Activated naive CD4-positive, alpha-beta T cell treated with anti-CD3 and anti-CD28 coated beads, Interleukin-2, amount 50 U/mL, for 24 hours (primary cell): ENCODE measurements around the gene CACNA2D4.

Source experiments
- H3K27ac Mint-ChIP-seq: one replicate; pipeline ENCODE4 v1.8.0; 2021; ENCODE audit warnings: mild to moderate bottlenecking, mixed read lengths
- H3K27me3 Mint-ChIP-seq: one replicate; pipeline ENCODE4 v1.8.0; 2021; ENCODE audit warnings: mixed read lengths
- H3K36me3 Mint-ChIP-seq: one replicate; pipeline ENCODE4 v1.8.0; 2021; ENCODE audit warnings: mixed read lengths
- H3K4me1 Mint-ChIP-seq: one replicate; pipeline ENCODE4 v1.8.0; 2021; ENCODE audit warnings: mixed read lengths
- H3K4me3 Mint-ChIP-seq: one replicate; pipeline ENCODE4 v1.8.0; 2021; ENCODE audit warnings: mild to moderate bottlenecking, mixed read lengths
- H3K9me3 Mint-ChIP-seq: one replicate; pipeline ENCODE4 v1.8.0; 2021; ENCODE audit warnings: mixed read lengths

Gene CACNA2D4

DNA sequence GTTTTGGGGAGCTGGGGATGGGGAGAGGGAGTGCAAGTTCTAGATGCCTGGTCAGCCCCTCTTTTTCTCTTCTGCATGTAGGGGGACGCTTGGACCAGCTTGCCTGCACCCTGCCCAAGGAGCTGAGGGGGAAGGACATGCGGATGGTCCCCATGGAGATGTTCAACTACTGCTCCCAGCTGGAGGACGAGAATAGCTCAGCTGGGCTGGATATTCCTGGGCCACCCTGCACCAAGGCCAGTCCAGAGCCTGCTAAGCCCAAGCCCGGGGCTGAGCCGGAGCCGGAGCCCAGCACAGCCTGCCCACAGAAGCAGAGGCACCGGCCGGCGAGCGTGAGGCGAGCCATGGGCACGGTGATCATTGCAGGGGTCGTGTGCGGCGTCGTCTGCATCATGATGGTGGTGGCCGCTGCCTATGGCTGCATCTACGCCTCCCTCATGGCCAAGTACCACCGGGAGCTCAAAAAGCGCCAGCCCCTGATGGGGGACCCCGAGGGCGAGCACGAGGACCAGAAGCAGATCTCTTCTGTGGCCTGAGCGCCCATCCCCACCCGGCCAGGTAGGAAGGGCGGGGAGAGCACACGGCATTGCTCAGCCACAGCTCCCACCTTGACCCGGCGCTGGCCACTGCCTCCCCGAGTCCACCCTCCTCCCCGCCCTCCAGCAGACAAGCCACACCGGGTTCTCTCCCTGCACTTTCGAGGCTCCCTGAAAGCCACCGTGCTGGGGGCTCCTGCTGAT lies 84.1 kb downstream of the CACNA2D4 start:
- H3K9me3 Mint-ChIP-seq: no peaks in the 10 kb centered on the region
- H3K27ac Mint-ChIP-seq: no peak overlapping the region
- no peaks in the 10 kb centered on the region for H3K36me3 Mint-ChIP-seq
- no peak overlapping the region for H3K4me3 Mint-ChIP-seq
- H3K27me3 Mint-ChIP-seq: peaks cover 13% of the 10 kb centered on the region
- no peaks in the 10 kb centered on the region for H3K4me1 Mint-ChIP-seq

DNA sequence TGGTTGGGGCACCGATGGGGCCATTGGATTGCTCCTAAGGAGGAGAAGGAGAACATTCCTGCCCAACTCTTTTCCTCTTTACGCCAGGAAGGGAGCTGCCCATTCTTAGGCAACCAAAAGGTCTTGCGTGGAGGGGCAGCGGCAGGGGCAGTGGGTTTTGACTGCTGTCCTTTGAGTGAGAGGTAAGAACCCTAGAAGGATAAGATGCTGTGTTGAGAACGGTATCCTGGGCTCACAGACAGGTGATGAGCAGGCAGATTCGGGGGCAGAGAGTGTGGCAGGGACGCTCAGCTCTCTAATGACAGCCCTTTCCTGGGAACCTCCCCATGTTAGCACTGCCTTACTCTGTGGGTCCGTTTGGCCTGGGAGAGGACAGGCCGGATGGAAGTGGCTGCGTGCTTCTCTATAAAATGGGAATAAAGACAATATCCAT lies 84.8 kb downstream of the CACNA2D4 start:
- no peak overlapping the region for H3K27ac Mint-ChIP-seq

DNA sequence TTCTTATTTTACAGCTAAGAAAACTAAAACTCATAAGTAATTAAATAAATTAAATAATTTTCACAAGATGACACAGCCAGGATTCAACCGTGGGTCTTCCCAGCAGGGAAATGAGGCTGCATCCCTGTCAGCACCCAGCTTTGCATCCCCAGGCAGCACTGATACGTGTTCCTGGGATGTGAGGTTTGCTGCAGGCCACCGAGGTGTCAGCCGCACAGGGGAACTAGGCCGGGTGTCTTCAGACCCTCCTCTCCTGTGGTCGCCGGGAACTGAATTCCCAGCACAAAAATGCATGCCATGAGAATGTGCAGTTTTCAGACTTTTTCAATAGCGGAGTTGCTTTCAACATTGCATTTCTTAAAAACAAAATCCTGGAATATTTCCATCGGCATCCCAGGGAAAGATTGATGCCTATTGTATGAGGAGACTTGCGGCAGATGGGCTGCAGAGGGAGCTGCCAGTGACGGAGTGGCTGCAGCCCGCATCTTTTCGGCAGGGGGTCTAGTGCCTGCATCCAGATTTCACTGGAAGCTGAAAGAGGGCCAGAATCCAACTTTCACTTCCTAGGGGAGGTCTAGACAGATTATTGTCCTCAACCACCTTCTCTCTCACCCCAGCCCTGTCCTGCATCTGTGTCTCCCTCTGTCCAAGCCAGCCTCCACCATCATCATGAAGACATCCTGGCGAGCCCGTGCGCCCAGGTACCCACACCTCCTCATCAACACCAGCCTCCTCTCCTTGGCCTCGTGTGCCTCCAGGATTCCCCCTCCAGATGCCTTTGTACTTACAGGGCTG lies 85.5 kb downstream of the CACNA2D4 start:
- H3K9me3 Mint-ChIP-seq: no peaks in the 10 kb centered on the region
- H3K36me3 Mint-ChIP-seq: no peaks in the 10 kb centered on the region
- no peak overlapping the region for H3K4me3 Mint-ChIP-seq
- H3K27ac Mint-ChIP-seq: no peak overlapping the region
- peaks cover 13% of the 10 kb centered on the region for H3K27me3 Mint-ChIP-seq
- no peaks in the 10 kb centered on the region for H3K4me1 Mint-ChIP-seq

More for the DNA sequence above, 84.8 kb downstream of the CACNA2D4 start:
- no peaks in the 10 kb centered on the region for H3K9me3 Mint-ChIP-seq
- H3K4me1 Mint-ChIP-seq: no peaks in the 10 kb centered on the region
- H3K27me3 Mint-ChIP-seq: peaks cover 13% of the 10 kb centered on the region
- no peaks in the 10 kb centered on the region for H3K36me3 Mint-ChIP-seq
- H3K4me3 Mint-ChIP-seq: no peak overlapping the region

DNA sequence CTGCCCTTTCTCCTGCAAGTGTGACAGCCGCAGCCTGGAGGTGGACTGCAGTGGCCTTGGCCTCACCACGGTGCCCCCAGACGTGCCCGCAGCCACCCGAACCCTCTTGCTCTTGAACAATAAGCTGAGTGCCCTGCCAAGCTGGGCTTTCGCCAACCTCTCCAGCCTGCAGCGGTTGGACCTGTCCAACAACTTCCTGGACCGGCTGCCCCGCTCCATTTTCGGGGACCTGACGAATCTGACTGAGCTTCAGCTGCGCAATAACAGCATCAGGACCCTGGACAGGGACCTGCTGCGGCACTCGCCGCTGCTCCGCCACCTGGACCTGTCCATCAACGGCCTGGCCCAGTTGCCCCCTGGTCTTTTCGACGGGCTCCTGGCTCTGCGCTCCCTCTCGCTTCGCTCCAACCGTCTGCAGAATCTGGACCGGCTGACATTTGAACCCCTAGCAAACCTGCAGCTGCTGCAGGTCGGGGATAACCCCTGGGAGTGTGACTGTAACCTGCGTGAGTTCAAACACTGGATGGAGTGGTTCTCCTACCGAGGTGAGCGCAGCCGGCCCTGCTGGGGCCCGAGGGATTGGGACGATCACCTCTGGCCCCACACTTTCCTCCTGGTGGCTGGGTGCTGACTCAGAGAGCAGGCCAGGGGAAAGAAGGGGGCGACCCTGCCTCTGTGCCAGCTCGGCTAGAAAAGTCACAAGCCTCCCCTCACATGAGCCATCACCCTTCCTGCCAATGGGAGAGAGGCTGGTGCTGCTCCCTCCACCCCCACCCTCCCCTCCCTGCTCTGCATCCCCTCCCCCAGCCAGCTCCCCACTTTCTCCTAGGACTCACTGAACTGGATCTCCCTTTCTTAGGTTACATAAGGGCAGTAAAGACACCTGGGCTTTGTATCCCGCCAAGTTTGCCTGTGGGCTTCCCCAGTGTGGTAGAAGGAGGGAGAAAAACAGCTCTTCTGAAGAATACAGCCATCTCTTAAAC lies 87.2 kb downstream of the CACNA2D4 start:
- Mint-ChIP-seq H3K27me3 (peaks cover 13% of the 10 kb centered on the region), H3K4me3 (no peak overlapping the region), H3K9me3 (no peaks in the 10 kb centered on the region), H3K36me3 (no peaks in the 10 kb centered on the region), H3K4me1 (no peaks in the 10 kb centered on the region), H3K27ac (no peak overlapping the region)

DNA sequence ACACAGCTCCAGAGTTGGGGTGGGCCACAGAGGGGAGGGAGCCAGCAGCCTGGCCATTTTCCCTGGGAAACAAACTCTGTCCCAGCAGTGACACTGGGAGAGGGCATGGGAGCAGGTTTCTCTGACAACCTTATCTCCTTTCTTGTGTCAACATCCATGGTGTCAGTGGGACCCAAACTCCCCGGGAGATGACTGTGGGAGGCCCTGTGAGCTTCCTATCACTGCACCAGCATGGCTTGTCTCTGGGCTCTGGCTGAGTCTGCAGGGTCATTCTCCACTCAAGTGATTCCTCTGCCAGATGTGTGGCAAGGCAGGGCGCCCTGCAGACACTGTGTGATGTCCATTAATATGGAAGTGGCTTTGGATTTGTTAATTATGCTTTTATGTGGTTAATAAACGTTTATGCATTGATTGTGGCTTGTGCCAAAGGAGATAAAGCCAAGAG lies 88.0 kb downstream of the CACNA2D4 start:
- Mint-ChIP-seq H3K27ac (no peak overlapping the region), H3K36me3 (no peaks in the 10 kb centered on the region), H3K4me3 (no peak overlapping the region), H3K4me1 (no peaks in the 10 kb centered on the region), H3K27me3 (peaks cover 13% of the 10 kb centered on the region), H3K9me3 (no peaks in the 10 kb centered on the region)

DNA sequence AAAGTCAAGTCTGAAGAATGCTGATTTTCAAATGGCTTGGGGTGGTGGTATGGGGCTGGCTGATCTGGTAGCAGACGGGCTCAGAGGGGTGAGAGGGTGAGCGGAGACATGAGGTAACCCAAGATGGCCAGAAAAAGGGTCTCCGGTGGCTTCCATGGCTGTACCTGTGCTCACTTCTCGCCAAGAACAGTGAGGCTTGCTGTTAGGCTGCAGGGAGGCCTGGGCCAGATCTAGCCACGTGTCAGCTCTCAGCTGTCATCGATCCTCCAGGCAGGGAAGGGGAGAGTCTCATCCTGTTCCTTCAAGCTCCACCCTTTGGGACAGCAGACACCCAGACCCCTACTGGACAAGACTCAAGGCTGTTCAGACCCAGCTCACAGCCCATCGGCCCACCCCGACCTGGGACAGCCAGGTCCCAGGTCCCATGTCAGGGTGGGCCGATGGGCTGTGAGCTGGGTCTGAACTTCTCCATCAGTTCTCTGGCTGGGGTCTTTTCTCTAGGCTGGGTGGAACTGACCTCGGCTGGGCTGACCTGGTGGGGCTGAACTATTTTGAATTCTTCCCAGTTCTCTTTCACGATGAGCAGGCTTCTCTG lies 89.0 kb downstream of the CACNA2D4 start:
- H3K27ac Mint-ChIP-seq: no peak overlapping the region
- H3K4me1 Mint-ChIP-seq: no peaks in the 10 kb centered on the region
- no peaks in the 10 kb centered on the region for H3K9me3 Mint-ChIP-seq
- H3K27me3 Mint-ChIP-seq: peaks cover 13% of the 10 kb centered on the region
- H3K4me3 Mint-ChIP-seq: no peak overlapping the region
- H3K36me3 Mint-ChIP-seq: no peaks in the 10 kb centered on the region

DNA sequence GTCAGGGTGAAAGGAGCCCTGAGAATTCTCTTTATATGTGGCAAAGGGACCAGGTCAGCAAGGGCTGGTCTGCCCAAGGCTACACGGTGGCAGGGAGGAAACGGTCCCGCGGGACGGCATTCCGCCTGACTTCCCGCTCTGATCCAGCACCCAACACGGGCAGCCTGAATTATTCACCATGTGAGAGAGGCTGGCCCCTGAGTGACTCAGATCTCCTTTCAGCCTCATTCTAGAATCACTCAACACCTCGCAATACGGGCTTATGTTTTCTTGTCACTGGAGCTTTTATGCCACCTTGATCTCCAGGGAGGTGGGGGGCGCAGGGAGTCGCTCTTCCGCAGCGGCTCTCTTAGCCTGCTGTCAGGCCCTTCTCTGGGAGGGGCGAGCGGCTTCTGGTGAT lies 89.6 kb downstream of the CACNA2D4 start:
- no peak overlapping the region for H3K27ac Mint-ChIP-seq
- H3K36me3 Mint-ChIP-seq: no peaks in the 10 kb centered on the region
- no peak overlapping the region for H3K4me3 Mint-ChIP-seq
- no peaks in the 10 kb centered on the region for H3K4me1 Mint-ChIP-seq
- no peaks in the 10 kb centered on the region for H3K9me3 Mint-ChIP-seq
- peaks cover 13% of the 10 kb centered on the region for H3K27me3 Mint-ChIP-seq

DNA sequence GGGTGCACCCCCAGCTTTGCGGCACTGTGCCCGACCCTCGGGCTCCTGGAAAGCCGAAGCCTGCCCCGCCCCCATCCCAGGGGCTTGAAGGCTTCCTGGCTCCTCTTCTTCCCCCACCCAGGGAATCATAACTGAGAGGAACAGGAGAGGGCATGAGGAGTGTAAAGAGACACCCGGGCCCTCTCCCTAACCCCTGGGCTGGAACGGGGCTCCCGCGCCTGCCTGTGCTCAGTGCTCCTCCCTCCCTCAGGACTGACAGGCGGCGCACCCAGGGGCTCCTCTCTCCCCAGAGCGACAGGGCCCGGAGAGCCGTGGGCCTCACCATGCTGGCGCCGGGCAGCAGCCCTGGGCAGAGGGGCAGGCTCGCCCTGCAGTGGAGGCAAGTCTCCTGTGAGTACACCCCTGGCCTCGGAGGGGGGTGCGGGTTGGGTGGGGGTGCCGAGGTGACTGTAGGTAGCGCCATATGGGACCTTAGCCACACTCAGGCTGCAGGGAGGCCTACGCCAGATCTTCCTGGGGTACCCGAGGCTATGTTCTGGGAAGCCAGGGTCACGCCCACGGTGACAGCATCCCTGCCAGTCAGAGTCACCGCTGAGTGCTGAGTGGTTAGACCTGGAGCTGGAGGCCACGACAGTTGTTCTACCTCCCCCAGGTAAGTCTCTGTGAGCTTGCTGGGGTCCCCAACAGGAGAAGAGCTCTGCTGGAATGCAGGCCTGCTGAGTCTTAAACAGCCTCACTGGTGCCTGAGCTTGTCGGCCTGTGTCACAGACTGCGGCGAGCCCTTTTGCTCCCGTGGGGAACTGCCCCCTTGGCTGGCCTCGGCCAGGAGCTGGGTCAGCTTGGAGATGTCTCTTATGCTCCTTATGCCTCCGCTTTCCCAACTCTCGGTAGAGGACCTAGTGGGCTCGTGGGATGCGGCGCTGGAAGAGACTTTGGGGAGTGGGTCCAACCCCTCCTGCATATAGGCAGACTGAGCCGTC lies 90.3 kb downstream of the CACNA2D4 start:
- Mint-ChIP-seq H3K27me3 (peaks cover 9% of the 10 kb centered on the region), H3K36me3 (no peaks in the 10 kb centered on the region), H3K4me1 (no peaks in the 10 kb centered on the region), H3K9me3 (no peaks in the 10 kb centered on the region), H3K27ac (no peak overlapping the region), H3K4me3 (no peak overlapping the region)

DNA sequence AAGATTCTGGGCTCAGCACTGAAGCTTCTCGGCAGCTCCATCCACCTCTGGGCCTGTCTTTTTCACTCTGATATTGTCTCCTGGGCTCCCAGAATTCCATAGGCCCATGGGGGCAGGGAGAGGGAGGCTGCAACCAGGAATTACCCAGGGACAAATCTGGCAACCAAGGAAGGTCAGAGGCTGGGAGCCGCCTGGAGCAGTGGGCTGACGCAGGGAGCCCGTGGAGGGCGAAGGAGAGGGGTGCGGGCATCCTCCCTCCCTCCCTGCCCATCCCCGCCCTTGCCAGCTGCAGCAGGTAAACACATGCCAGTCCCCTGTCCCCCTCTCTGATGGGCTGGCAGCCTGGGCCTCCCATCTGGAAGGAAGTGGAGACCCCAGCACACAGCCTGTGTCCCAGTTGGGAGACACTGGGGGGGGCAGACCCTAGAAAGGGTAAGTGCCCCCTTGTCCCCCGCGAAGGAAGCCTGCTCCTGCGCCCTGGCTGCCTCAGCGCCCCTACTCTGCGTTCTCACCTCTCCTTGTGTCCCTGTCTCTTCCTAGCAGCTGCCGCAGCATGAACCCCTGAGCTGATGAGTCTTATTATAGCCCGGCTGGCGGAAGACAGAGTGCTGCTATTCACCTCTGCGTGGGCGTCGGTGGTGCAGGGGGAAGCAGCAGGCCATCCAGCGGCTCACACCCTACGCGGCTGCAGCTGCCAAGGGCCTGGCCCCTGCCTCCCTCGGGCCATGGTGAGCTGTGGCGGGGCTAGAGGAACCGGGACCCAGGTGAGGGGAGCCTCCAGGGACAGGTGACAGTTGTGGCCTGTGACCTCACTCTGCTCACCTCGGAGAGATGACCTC lies 91.4 kb downstream of the CACNA2D4 start:
- H3K9me3 Mint-ChIP-seq: no peaks in the 10 kb centered on the region
- no peaks in the 10 kb centered on the region for H3K36me3 Mint-ChIP-seq
- H3K4me1 Mint-ChIP-seq: no peaks in the 10 kb centered on the region
- H3K27ac Mint-ChIP-seq: no peak overlapping the region
- H3K4me3 Mint-ChIP-seq: no peak overlapping the region
- H3K27me3 Mint-ChIP-seq: peaks cover 9% of the 10 kb centered on the region

DNA sequence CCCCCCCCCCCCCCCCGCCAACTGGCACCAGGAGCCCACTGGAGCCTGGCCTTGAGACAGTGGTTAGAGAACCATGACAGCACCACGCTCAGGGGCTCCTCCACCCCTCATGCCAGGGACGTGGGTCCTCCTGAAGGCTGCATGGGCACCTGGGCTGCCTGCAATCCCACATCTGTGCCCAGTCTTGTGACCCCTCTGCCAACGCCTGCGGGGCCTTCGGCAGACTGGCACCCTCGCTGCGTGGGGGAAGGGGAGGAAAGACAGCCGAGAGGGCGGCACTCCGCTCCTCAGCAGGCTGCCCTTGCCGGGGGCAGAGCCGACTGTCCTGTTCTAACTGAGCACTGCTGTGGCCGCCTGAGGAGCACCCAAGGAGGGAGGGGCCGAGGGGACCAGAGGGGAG lies 92.1 kb downstream of the CACNA2D4 start:
- Mint-ChIP-seq H3K27me3 (peaks cover 6% of the 10 kb centered on the region), H3K9me3 (no peaks in the 10 kb centered on the region), H3K36me3 (no peaks in the 10 kb centered on the region), H3K27ac (no peak overlapping the region), H3K4me1 (no peaks in the 10 kb centered on the region), H3K4me3 (no peak overlapping the region)

DNA sequence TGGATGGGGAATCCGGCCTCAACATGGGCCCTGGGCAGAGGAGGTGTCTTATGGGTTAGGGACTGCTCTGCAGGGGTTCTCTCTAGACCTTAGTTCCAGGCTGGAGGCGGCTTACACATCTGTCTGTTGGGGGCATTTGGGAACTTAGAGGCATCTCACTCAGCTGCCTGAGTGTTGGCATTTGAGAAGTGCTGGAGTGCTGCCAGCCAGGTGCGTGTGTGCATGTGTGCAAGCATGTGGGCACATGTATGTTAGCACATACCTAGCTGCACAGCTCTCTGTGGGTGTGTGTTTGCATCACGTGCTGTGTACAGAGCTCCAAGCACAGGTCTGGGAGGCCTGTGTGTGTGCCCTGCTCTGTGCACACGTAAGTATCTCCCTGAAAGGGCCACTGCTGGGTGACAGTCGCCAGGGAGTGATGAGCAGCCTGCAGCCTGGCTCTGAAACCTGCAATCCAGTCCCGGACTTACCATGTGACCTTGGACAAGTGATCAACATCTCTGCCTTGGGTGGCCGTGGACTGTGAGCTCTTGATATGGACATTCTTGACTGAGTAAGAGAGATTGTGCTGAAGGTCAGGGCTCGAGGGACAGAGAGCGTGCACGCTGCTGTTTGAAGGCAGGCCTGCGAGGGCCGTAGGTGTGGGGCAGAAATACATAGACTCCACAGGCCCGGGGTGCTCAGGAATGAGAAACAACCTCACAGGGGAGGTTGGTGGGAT lies 92.9 kb downstream of the CACNA2D4 start:
- Mint-ChIP-seq H3K27me3 (peaks cover 7% of the 10 kb centered on the region), H3K36me3 (no peaks in the 10 kb centered on the region), H3K27ac (no peak overlapping the region), H3K9me3 (no peaks in the 10 kb centered on the region), H3K4me1 (peaks cover under 1% of the 10 kb centered on the region), H3K4me3 (no peak overlapping the region)

DNA sequence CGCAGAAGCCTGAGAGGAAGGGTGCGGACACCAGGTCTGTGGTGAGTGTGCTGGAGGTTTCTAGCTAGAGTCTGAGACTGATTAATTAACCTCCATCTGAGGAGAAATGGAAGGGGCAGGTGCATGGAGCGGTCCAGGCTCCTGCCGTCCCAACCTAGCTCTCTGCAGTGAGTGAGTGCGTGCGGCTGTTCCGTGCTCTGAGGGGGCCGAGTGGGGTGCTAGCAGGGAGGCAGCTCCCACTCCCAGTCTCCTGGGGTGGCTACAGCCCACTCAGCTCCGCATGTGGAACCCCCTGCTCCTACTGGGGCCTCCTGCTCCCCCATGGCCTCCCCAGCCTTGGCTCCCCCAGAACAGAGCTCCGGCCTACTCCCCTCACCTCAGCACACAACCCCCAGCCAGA lies 95.2 kb downstream of the CACNA2D4 start:
- Mint-ChIP-seq H3K27ac (no peak overlapping the region), H3K4me3 (no peak overlapping the region), H3K36me3 (no peaks in the 10 kb centered on the region), H3K4me1 (peaks cover 3% of the 10 kb centered on the region), H3K9me3 (no peaks in the 10 kb centered on the region), H3K27me3 (peaks cover 9% of the 10 kb centered on the region)

DNA sequence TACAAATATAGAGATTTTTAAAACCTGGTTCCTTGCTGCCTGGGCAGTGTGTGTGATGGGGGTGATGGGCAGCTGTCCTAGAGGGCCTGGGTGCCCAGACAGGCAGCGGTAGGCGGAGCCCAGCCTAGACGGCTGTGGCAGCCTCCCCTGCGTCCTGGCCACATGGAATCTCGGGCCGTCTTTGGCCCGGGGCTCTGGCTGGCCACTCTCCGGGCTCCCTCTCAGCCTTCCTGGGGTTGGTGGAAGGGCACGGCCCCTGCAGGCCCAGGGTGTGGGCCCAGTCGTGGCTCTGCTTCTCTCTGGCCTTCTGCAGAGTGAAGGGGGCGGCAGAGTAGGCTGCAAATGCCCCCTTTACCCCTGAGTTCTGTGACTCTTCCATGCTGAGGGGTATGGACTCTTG lies 95.8 kb downstream of the CACNA2D4 start:
- H3K4me1 Mint-ChIP-seq: peaks cover 3% of the 10 kb centered on the region
- peaks cover 9% of the 10 kb centered on the region for H3K27me3 Mint-ChIP-seq
- H3K27ac Mint-ChIP-seq: no peak overlapping the region
- no peak overlapping the region for H3K4me3 Mint-ChIP-seq
- H3K9me3 Mint-ChIP-seq: no peaks in the 10 kb centered on the region
- no peaks in the 10 kb centered on the region for H3K36me3 Mint-ChIP-seq
